HG03469 (cell line): Measurements from ENCODE around the gene UBAP1L.

Experiments used
- ATAC-seq: cut with Tn5 transposase; IDR thresholded peaks from one replicate; pipeline ENCODE4 v1.9.1; 2021; ENCODE audit warnings: mild to moderate bottlenecking, moderate library complexity, moderate number of reproducible peaks; ENCODE audit not compliant: unreplicated experiment

UBAP1L gene

GRCh38 chr15:65067317-65067644 is 47.7 kb downstream of the UBAP1L start:
- no peak for ATAC-seq

DNA sequence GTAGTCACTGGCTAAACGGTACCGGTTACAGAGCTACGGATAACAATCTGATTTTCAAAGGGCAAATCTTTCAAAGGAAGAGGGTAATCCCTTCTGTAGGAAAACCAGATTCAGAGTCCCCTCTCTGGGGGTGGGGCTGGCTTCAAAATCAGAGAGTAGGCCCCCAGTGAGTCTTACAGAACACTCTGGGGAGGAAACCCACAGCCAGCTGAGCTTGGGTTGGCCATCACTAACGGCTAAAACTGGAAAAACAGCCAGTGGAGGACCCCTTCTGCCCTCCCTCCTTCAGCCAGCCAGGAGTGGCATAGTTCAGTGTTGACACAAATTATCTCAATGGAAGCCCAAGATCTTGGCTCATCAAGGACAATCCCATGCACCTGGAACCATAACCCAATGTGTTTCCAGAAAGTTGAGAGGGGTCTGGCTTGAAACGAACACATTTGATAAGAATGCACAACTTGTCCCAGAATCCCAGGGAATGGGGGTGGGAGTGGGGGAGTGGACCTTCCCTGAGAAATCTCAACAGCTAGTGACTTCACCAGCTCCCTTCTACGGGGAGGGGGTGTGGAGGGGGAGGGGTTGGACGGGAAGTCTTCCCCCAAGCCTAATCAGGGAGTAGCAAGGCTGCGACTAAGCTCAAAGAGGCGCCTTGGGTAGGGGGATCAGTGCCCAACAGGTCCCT is 48.2 kb downstream of the UBAP1L start:
- ATAC-seq, result no peak

DNA sequence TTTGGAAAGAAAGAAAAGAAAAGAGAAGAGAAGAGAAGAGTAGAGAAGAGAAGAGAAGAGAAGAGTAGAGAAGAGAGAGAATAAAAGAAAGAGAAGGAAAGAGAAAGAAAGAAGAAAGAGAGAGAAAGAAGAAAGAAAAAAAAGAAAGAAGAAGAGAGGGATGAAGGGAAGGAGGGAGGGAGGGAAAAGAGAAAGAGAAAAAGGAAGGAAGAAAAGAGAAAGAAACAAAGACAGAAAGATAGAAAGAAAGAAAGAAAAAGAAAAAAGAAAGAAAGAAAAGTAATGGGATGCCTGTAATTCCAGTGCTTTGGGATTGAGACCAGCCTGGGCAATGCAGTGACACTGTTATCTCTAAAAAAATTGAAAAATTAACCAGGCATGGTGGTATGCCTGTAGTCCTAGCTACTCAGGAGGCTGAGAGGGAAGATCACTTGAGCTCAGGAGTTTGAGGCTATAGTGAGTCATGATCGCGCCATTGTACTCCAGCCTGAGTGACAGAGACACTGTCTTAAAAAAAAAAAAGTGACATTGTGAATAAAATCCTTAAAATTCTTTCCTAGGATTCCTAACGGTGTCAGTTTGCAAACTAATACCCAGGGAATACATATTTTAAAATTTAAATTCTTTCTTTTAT is 48.9 kb downstream of the UBAP1L start:
- no peak for ATAC-seq

DNA sequence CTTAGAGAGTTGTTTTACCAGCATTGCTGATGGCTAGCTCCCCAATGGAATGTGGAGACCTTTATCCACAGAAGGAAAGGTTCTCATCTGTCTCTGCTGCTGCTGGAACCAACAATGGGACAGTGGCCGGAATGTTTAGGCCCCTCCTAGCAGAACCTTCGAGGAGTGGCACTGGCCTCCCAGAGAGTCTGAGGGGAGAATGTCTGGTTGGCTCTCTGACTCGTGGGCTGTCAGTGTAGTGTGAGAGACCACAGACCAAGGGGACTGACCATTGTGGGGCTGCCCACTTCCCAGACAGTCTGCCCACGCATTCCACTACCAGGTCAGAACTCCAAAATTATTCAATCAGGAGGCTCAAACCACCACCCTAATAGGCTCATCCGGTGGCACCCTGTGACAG is 52.3 kb downstream of the UBAP1L start:
- ATAC-seq, result no peak

- ATAC-seq, result no peak
Observed at GRCh38 chr15:65062061-65062460, 52.9 kb downstream of the UBAP1L start.

DNA sequence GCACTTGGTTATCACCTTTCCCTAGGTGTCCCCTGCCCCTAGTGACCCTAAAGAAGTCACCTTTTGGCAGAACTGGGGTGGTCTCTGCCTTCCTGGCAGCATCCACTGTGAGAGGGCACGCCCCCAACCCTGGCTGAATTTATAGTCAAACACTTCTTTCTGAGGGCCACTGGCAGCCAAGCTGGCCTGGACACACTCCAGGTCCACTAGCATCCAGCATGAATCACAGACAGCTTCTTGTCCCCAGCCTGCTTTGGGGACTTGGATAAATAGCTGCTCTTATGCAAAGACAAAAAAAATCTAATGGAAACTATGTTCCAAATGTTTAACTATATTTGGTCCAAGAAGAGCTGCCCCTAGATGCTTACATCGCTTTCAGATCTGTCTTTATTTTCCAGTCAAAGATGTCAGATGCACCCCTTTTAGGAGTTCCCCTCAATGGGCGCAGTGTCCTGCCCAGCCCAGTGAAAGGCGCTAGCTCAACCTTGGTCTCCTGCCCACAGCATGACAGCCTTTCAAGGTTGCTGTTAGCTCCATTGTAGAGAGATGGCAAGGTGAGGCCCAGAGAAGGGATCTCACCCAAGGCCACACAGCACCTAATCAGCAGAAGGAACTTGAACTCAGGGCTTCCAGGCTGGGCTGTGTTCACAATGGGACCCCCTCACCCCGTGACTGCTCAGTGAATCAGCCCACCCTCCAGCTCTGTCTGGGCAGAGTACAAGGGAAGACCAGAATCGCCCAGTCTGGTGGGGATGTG is 54.2 kb downstream of the UBAP1L start:
- ATAC-seq, result no peak

DNA sequence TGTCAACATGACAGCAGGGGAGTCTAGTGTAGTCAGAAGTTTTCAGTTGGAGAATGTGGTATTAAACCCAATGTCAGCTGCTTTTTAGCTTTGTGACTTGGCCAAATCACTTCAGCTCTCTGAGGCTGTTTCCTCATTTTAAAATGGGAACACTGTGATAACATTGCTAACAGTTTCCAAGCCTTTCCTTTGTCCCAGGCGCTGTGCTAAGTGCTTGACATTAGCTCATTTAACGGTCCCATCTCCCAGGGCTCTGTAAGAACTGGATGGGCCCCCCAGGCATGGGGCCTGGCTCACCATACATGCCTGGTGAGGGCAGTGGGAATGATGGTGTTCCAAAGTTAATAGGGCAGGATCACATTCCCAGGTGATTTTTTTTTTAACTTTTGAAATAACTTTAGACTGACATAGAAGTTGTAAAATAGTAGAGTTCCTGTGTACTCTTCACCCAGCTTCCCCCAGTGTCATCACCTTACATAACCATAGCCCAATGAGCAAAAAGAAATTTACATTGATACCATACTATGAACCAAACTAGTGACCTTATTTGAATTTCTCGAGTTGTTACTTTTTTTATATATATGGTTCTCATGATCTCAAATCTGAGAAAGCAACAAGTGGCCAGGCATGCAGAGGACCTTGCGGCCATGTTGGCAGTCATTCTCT is 54.9 kb downstream of the UBAP1L start:
- ATAC-seq, result no peak

- ATAC-seq, result no peak
Observed at GRCh38 chr15:65059369-65059750, 55.6 kb downstream of the UBAP1L start.

DNA sequence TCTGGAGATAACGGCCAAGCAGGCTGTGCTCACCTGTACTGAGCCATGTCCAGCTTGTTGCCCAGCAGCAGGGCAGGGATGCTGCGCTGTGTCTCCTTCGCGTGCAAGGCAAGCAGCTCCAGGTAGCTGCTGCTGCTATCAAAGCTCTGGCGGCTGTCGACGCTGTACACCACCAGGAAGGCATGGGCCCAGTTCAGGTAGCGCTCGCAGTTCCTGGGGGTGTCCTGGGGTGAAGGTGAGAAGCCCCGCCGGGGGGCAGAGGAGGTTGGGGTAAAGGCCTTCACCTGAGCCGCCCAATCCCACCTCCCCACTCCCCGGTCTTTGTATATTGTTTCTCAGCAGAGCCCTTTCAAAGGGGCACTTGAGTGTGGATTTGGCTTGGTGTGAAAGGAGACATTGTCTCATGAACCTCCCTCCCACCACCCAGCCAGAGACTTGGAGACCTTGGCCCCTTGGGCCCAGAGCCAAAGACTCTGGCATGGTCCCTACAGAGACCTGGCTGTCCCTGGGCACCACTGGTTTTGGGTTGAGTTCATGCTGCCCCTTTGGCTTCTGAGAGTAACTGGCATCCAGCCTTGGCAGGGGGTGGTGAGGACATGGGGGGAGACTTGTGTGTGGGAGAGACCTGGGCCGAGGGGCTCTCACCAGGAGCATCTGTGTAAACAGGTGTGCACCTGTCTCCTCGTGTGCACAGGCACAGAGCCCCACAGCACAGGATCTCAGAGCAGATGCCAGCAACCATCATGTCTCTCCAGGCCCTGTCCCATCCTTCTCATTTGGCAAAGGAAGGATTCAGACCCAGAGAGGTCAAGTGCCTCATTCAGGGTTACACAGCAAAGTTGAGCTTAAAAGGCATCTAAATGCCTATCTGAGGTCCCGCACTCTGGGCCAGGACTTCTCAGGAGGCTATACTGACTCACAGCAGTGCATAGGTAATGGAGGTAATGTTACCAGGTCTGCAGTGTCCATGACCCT is 56.3 kb downstream of the UBAP1L start:
- no peak for ATAC-seq

GRCh38 chr15:65057549-65057940 is 57.5 kb downstream of the UBAP1L start:
- no peak for ATAC-seq

- no peak for ATAC-seq
Observed at GRCh38 chr15:65056868-65057548, 58.0 kb downstream of the UBAP1L start.

DNA sequence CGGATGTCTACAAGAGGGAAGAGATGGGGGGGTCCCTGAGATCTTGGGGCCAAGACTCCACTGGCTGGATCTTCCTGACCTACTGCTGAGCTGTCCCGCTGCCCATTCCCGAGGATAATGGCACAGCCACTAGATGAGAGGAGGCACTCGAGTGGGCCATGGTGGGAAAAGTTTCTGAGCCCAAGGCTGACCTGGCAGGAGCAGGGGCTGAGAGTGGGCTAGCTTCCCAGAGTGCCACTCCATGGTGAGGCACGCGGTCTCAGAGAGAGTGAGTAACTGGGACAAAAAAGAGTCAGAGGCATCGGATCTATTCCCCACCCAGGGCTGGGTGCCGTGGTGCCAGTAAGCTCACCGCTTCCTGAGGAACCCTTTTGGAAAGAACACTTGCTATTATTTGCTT is 58.9 kb downstream of the UBAP1L start:
- ATAC-seq, result no peak

- no peak for ATAC-seq
Observed at GRCh38 chr15:65055201-65055870, 59.7 kb downstream of the UBAP1L start.

DNA sequence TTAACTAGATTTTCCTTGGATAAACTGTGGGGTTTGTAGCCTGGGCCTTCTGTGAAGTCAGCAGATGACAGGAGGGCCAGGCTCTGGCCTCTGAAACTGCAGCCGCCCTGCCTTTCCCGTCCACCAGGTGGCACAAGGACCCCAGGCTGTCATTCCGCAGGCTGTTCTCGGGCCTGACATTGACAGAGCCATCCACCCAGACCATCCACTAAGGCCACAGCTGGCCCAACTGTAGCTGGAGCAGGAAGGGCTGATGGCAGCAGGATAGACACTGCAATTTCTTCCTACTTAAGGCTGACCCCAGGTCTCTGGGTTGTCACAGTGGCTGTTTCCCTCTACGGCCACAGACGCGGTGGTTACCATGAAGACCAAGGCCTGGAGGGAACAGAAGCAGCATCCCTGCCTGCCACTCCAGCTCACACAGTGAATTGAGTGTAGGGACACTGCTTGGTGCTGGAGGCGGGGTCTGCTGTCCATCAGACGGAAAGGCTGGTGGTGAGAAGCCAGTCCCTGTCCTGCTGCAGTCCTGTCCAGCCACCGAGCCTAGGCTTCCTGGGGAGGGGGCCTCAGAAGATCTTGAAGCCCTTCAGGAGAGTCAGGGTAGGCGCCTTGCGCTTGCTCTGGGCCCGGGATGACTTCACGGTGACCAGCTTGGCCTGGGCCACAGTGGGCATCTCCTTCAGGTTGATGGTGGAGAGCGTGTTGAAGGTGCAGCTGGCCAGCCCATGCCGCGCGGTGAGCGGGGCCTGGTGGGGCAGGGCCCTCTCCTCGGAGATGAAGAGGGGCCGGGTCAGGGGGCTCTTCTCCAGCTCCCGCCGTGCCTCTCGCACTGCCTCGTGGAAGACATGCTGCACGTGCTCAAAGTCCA is 60.4 kb downstream of the UBAP1L start:
- no peak for ATAC-seq

- ATAC-seq, result no peak
Observed at GRCh38 chr15:65052956-65053355, 62.0 kb downstream of the UBAP1L start.

GRCh38 chr15:65051266-65051665 is 63.7 kb downstream of the UBAP1L start:
- no peak for ATAC-seq

- no peak for ATAC-seq
Observed at GRCh38 chr15:65050270-65050669, 64.7 kb downstream of the UBAP1L start.

DNA sequence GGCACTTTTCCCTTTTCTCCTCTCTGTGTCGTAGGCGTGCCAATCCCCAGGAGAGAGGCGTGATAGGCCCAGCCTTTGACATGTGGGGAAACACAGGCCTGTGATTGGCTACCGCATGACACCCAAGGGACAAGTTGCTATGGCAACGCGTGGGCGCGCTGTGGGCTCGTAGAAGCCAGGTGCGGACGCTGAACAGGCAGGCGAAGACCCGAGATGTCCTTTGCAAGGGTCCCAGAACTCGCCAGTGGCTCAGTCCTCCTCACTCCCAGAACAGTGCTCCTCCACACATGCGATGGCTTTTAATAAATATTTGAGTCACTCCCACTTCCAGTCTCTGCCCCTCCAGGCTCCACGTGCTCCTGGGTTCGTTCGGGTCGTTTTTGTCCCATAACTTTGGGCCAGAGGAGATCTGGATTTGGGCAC is 65.6 kb downstream of the UBAP1L start:
- peak; percentile 65 for ATAC-seq
